SKM-1 treated with dmso at 0.1 percent for 144 hours (cell line): Measurements from ENCODE around the gene SORL1.
"Not testable (repeated sequence)": the region's sequence is repeated elsewhere in the genome, so short reads cannot be mapped to it uniquely, and the experiment has no call there.

Experiments used
- DNase-seq: peaks from one replicate; lab custom pipeline; 2025; ENCODE audit not compliant: unreplicated experiment; lab: John Stamatoyannopoulos, UW

The SORL1 gene

GRCh38 chr11:121559606-121560200 is 107.6 kb downstream of the SORL1 start:
- no peak for DNase-seq

DNA sequence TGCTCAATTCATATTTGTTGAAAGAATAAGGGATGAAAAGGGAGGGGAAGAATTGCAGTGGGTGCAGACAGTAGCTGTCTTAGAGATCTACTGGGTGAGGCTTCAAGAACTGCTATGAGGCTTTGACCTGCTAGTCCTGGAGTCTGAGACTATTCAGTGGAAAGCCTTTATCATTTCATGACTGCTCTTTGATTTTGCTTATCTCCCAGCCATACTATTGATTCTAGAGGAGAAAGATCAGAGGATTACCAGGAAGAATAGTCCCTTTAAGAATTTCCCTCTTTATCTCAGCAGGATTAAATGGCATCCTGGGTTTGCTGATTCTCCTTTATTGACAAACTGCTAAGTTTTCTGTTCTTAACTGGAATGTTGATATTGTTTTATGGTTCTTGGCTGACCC is 108.1 kb downstream of the SORL1 start:
- no peak for DNase-seq

DNA sequence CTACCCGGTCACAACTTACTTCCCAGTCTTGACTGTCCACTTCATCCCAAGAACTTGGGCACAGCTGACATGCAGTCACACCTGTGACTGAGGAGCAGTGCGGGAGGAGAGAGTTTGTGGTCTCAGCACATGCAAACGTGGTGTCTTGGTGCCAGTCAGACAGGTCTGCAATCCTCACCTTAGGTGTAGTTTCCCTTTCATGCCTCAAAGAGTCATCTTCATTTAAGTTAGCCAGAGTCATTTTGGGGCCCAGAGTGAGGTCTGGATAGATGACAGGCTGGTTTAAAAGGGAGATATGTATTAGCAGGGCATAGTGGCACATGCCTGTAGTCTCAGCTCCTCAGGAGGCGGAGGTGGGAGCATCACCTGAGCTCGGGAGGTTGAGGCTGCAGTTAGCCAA is 109.1 kb downstream of the SORL1 start:
- no peak for DNase-seq

DNA sequence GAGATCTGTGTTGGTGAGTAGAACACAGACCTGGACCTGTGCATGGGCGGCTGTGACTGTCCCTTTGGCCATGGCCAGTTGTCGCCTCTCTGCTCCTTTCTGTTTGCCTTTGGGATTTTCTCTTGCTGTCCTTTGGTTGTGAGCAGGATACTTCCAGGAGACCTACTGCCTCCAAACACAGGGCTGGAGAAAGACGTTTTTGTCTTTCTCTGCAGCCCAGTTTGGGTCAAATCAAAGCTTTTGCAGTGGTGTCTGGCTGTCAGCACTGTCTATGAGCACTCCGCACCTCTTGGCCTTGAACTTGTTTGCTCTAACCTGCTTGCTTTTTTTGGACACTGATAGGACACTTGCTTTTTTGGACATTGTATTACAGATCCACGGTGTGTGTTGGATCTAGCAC is 109.6 kb downstream of the SORL1 start:
- no peak for DNase-seq

DNA sequence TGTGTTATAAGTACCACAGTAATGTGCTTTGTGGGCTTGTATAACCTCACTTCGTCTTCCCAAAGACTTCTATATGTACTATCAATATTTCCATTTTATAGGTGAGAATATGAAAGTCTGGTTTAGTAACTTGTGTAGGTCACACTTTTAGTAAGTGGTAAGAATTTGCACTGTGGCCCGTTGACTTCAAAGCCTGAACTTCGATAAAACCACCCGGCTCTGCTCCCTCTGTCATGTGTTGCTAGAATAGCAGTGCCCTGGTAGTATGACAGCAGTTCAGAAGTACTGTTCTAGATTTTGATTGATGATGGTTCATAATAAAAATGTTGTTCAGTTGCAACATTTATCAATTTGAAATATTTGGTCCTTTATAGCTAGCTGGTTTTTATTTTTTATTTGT is 110.9 kb downstream of the SORL1 start:
- DNase-seq, result no peak

GRCh38 chr11:121563900-121564822 is 112.0 kb downstream of the SORL1 start:
- no peak for DNase-seq

DNA sequence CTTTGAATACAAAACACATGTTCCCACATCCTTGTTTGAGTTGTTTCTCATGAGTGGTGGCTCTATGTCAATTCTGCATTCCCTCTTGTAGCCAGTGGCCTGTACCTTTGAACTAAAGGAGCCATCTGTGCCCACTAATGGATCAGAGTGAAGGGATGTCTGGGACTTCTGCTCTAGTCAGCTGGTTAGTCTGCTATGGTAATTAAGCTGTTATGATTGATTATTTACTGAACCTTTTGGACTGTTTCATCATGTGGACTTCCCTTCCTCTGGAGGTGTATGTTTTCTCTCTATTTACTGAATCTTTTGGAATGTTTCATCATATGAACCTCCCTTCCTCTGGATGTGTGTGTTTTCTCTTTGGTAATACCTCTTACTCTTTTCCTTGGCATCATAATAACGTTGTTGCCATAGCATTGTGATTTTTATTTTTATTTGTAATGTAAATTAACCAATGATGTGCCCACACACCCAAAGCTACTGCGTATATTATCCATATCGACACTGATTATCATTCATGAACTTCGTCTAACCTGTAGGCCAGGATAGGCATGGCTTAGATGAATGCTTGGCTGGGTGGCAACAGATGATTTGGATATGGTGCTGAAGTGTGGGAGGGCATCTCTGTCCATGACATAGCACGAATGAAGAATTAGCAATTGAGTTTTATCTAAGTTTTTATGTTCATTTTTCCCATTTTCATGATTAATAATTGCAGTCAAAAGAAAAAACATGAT is 113.0 kb downstream of the SORL1 start:
- DNase-seq, result no peak

DNA sequence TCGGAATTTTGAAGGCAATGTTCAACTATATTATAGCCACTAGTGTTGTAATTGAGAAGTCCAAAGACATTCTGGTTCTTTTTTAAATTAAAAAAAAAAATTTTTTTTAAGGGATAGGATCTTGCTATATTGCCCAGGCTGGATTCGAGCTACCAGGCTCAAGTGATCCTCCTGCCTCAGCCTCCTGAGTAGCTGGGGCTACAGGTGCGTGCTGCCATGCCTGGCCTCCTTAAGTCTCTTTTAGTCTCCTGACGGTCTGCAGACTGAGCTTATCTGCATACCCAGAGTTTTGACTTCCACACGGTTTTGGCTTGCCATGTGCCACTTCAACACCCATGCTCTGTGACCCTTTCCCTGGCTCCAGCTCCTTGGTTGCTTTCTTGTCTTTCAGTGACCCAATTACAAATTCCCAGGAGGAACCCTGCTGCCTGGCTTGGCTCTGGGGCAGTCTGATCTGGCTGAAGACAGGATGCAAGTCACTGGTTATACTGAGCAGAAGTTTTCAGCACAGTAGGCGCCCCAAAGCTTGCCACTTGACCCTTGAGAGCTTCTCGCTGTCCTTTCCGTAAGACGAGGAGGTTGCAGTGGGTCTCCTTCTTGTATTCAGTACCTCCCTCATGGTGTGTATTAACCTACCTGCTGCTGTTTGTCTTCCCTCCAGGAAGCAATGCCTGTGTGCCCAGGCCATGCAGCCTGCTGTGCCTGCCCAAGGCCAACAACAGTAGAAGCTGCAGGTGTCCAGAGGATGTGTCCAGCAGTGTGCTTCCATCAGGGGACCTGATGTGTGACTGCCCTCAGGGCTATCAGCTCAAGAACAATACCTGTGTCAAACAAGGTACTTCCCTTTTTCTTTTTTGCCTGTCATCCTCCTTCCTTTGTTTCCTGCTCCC is 114.4 kb downstream of the SORL1 start:
- no peak for DNase-seq

DNA sequence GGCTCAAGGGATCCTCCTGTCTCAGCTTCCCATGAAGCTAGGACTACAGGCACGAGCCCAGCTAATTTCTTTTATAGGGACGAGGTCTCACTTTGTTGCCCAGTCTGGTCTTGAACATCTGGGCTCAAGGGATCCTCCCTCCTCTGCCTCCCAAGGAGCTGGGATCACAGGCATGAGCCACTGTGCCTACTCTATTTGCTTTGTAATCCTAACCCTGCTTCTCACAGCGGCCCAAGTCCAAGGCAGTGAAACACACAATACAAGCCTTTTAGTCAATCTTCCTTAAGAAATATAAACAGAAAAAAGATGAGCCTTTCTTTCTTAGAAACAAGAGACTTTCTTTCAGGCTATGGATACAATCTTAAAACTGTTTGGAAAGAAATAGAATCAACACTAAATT is 115.9 kb downstream of the SORL1 start:
- no peak for DNase-seq

- not testable (repeated sequence) for DNase-seq
These were observed 117.5 kb downstream of the SORL1 start for GRCh38 chr11:121569332-121570299.

DNA sequence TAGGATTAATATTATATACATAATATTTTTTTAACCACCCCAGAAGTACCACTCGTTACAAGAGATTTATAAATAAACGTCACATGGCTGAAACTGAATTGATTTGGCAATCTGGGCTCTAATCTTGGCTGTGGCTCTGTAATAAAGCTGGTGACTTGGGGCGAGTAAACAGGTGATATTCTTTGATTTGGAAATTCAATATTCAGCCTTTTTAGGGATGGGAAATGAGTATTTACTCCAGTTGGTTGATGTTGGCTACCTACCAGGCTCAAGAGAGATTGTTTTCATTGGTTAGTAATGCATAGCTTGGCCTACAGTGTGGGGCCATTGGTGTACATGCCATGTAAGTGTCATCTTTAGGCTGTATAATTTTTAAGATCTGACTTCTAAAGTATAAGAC is 118.3 kb downstream of the SORL1 start:
- no peak for DNase-seq

DNA sequence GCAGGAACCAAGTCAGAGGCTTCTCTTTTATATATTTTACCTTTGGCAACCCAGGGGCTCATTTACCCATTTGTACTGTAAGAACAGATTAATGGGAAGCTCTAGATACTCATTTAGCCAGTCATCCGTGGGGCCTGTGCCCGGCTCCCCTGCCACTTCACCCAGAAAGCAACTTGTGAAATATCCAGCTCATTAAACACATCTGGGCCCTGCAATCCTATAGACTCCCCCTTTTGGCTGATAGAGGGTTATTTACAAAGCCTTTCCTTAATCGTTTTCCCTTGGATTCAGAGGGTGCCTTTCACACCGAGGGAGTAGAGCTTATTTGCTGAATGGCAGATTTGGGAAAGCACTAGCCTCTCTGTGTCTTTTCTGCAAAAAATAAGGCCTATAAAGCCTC is 119.4 kb downstream of the SORL1 start:
- DNase-seq, result no peak

DNA sequence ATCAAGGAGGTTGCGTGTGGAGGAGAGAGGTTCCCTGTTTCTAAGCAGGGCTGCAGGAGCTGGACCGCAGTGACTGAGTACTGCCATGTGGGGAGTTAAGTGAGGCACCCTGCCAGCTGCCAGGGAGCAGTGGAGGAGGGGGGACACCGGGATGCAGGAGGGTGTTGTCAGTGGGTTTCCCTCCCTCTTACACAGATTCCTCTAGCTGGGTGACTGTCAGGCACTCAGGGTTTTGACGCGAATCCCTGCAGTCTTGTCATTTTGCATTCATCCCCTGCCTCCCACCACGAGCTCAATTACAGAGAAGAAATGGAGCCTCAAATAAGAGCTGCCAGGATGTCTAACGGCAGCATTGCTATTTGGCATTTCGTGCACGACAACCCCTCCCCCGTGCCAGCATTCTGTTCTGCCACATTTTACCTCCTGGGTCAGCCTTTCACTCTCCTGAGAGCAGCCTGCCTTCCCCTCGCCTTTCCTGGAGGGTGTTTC is 120.5 kb downstream of the SORL1 start:
- no peak for DNase-seq

DNA sequence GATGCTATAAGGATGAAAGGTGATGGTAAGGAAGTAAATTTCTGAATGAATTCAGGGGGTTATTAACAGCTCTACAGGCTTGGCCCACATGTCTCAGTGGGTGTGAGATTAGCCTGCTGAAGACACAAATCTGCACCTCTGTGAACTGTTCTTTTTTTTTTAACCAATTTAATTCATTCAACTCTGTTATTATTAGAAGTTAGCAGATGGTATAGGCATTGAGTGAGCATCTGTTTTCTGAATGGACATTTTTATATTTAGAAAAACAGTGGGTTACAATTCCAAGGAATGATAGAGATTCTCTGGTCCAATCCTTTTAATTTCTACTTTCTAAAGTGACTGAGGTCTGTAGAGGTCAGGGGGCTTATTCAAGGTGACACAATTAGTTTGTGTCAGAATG is 122.7 kb downstream of the SORL1 start:
- no peak for DNase-seq

DNA sequence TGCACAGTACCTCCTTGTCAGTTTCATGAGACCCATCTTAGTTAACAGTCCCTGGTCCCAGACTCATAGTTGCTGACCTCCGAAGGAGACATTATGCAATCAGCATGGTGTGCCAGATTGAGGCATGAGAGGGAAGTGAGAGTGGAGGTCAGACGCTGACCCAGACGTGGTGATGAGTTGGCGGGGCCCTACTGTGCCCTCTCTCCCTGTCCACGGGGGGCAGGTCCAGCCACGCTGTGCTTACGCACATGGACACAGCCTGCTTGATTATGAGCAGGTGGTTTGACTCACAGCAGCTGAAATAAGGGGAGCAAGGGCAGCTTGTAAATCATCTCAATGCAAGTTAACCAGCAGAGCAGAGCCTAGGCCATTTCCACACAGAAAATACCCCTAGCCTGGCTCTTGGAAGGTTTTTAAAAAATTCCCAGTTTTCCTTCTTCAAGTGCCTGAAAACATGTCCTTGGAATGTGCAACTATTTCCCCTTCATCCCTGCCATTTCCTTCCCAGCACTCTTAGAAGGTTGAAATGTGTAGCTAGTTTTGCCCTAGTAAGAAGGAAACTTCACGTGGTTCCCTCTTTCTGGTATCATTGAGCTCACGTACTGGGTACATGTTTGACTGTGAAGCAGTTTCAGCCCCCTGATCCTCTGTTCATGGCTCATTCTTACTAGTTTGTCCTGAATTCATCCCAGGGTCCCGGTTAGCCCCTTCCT is 123.3 kb downstream of the SORL1 start:
- DNase-seq, result peak; percentile 75

DNA sequence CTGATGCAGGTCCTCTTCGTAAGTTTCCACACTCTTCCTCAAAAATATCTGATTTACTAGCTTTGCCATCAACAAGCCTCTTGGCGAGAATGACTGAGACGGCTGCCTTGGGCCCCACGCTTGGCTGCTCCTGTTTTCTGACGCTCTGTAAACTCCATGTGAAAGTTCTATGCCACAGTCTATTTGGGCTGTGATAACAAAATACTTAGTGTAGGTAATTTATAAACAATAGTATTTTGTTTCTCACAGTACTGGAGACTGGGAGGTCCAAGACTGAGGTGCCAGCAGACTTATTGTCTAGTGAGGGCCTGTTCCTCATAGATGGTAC is 123.8 kb downstream of the SORL1 start:
- no peak for DNase-seq

- no peak for DNase-seq
These were observed 124.4 kb downstream of the SORL1 start for GRCh38 chr11:121576531-121576930.

- DNase-seq, result no peak
These were observed 125.2 kb downstream of the SORL1 start for GRCh38 chr11:121577106-121577848.
